GM20431 (cell line): Measurements from ENCODE around the gene KPNB1.
"Not testable (repeated sequence)": the region's sequence is repeated elsewhere in the genome, so short reads cannot be mapped to it uniquely, and the experiment has no call there.

Experiments
- in situ Hi-C: fragments of 300-500 bp; cut with MseI, MboI; formaldehyde crosslinking; loops from one replicate; pipeline ENCODE4 v1.15.0; 2020; ENCODE audit warnings: low sequenced_read_pairs; ENCODE audit not compliant: unreplicated experiment

The KPNB1 gene

DNA sequence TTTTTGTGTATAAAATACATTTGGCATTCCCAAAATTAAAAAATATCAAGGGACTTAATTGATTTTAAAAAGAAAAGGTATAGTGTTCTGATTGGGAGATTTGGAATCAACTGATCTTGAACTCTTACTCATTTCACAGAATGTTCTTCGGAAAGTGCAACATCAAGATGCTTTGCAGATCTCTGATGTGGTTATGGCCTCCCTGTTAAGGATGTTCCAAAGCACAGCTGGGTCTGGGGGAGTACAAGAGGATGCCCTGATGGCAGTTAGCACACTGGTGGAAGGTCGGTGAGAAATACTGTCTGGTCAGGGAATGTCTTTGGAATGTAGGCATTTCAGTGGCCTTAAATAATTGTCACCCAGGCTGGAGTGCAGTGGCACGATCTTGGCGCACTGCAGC is 24.8 kb downstream of the KPNB1 start:
- in situ Hi-C loops: no loop called here

DNA sequence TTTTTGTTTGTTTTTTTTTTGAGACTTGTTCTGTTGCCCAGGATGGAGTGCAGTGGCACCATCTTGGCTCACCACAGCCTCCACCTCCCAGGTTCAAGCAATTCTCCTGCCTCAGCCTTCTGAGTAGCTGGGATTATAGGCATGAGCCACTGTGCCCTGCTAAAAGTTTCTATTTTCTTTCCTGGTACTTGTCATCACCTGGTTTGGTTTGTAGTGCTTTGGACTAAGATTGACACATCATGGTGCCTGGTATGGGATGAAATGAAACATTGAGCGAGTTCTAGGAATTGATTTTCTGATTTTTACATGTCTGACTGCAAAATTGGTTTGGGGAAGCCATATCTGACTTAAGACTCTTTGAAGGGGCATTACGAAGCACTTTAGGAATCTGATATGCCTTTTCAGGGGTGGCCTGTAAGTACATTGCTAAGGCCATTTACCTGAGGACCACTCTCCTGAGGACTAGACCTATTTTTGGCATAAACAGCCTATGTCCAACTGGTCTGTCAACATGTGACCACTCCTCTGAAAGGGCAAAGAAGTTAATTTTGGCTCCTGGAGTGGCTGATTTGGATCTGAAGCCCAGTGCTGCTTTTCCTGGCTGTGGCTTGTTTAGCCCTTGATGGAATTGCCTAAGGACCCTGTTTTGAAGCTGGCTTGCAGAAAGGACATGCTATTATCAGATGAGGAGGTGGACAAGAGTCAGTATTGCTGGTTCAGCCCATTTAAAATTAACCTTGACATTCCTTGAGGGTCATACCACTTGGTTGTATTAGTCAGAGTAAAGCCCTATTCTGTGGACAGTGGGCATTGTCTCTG is 25.9 kb downstream of the KPNB1 start:
- in situ Hi-C loops: no loop called here

DNA sequence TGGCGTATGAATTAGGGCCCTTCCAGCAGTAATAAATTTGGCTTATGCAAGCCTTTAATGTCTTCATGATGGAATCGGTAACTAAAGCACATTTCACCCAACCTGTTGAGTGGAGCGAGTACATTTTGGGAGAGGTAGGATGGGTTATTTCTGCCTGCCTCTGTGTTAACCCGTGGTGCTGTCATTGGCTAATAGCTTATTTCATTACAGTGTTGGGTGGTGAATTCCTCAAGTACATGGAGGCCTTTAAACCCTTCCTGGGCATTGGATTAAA is 26.4 kb downstream of the KPNB1 start:
- in situ Hi-C loops: no loop called here

DNA sequence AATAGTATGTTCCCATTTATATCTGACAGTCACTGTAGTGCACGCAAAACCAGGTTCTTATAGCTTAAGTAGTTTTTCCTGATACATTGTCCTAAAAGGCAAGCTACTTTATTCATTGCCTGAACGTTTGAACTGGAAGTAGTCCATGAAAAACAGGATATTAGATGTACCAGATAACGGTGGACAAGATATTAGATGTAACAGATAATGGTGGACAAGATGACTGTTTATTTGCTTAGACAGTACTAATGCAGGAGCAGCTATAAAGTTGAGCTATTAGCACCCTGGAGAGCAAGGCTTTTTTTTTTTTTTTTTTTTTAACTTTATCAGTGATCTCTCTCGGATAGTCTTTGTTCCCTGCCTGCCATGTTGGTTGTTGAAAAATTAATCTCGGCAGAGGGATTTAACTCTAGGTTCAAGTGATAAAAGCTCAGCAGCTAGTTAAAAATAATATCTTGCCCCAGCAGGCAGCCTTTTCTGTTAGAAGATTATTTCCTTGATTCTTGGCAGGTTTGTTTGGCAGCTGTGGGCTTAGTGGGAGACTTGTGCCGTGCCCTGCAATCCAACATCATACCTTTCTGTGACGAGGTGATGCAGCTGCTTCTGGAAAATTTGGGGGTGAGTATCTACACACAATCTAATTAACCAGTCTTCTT is 26.9 kb downstream of the KPNB1 start:
- in situ Hi-C loops: no loop called here

DNA sequence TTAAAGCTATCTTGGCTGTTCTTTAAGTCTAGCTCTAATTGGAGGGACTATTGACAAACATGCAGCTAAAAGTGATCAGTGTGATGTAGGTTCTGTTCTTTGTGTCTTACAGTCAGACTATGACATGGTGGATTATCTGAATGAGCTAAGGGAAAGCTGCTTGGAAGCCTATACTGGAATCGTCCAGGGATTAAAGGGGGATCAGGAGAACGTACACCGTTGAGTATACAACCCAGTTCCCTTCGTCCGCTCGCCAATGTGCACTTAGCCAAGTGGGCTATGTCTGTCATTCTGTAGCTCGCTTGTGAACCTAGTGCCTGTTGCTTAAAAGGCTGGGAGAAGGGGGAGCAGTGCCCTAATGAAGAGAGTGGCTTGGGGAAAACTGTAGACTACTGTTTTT is 28.5 kb downstream of the KPNB1 start:
- in situ Hi-C loops: no loop called here

DNA sequence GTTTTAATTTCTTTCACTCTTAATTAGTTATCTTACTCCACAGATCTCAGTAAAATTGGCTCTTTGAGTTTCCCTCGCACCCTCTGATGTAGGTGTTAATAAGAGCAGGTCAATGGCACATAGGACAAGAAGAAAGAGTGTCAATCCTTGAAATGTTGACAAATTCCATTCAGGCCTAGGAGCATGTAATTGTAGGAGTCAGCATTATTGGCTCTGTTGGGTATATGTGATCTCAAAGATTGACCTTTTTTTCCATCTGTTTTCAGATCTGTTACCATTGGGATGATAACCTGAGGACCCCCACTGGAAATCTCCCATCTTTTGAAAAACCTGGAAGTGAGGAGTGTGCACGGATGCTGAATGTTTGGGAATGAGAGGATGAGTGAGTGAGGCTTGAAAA is 32.4 kb downstream of the KPNB1 start:
- in situ Hi-C loops: no loop called here

DNA sequence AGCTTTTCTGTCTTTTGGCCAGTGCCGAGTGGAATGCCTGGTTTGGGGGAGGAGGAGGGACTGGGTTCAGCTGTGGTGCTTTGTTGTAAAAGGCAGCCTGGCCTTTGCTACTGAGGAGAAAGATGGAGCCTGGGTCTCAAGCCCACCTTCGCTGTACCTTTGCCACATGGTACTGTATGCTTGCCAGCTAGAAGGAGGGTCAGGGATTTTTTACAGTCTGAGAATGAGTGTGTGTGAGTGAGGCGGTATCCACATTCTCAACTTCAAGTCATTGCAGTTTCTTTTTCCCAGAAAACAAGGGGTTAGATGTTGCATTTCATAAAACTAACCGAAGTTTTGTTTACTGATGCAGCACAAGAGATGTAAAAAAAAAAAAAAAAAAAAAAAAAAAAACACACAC is 33.0 kb downstream of the KPNB1 start:
- in situ Hi-C loops: not testable (repeated sequence)

DNA sequence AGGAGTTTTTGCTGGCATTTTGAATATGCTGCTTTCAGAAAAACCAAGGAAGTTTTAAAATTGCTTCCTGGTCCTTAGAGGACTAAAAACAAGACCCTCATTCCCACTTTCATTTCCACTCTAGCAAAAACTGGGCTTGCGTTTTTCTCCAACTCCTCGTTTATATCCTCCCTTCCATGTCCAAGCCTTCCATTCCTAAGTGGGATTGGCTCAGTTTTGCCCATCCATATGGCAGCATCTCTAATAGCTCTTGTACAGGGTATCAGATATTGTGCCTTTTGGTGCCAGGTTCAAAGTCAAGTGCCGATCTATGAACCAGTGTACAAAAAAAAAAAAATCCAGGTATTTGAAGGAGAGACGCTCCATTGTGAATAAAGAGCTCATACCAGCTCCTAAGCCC is 34.3 kb downstream of the KPNB1 start:
- in situ Hi-C loops: no loop called here

DNA sequence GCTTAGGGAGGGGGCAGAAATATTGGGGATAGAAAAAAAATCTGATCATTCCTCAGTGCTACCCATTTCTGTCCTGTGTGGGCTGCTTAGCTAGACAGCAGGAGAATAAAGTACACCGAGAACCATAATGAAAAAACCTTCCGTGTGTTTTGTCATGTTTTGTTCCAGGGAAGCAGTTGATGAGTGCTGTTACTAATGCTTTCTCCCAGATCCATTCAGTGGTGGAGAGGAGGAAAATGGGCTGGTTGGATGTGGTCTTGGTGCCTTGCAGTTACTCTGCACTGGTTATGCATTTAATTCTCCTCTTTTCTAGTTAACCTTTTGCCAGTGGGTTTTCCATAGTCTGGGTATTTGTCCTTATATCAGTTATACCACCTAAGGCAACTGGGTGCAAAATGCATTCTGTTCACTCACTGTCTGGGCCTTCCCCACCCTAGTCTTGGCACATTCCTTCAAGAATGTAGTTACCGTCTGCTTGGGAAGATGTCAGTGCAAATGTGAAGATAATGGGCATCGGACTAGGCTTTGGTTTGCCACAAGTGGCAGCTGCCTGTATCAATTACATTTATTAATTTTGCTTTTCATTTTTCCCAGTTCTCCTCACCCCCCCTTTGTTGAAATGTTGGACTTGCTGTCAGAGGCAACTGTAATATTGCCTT is 34.9 kb downstream of the KPNB1 start:
- in situ Hi-C loops: no loop called here

DNA sequence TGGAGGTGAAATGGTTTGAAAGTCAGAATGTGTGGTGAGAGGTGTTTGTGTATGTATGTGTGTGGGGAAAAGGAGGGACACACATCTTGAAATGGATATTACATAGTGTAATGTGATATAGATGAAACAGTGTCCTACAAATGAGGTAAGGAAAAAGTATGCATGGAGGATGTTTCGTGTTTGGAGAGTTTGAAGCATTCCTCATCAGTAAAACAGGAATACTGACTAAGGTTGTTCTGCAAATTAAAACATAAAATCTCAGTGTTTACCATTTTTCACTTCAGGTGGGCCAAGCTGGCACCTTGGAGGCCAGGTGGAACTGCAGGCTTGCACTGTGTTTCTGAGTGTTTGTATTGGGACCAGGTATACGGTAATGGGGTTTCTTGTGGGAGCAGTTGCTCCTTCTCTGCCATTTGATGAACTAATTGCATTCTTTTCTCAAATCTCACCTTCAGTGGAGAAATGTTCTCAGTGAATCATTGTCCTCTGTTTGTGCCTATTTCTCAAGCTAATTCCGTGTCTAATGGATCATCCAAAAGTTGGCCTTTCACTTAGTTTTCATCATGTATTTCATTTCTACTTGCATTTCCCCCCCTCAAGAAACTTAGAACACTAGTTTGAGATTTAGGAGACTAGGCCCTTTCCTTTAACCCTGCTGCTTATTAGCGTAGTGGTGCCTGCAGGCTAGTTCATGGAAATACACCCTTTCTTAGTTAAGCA is 36.0 kb downstream of the KPNB1 start:
- in situ Hi-C loops: no loop called here

DNA sequence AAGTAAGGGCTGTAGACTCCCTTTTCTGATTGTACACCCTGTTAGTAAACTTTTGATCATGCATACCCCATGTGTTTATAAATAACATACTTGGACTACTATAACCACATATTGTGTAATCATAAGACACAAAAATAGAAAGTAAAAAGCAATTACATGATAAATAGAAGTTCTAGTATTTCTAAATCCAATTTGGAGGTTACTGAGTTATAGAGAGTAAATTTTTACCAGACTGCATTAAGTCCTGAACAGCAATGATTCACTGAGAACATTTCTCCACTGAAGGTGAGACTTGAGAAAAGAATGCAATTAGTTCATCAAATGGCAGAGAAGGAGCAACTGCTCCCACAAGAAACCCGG is 36.5 kb downstream of the KPNB1 start:
- in situ Hi-C loops: no loop called here

DNA sequence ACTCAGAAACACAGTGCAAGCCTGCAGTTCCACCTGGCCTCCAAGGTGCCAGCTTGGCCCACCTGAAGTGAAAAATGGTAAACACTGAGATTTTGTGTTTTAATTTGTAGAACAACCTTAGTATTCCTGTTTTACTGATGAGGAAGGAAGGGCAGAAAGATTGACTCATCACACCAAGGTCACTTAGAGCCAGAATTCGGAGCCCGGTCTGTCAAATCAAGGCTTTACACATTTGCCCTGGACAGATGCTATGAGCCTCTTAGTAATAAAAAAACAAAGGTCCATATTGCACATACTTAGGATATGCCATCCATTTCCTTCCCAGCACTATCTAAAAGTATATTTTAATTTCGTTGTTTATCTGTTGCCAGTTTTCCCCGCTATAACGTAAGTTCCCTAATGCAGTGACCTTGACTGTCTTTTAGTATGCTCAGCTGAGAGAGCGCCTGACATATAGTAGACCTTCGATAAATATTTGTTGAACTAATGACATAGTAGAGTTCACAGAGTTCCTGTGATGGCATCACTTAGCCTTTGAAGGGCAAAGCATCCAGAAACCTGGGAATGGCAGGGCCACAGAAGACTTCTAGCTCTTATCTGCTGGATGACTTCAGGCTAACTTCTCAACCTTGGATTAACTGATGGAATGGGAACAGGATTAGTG is 37.1 kb downstream of the KPNB1 start:
- in situ Hi-C loops: no loop called here

DNA sequence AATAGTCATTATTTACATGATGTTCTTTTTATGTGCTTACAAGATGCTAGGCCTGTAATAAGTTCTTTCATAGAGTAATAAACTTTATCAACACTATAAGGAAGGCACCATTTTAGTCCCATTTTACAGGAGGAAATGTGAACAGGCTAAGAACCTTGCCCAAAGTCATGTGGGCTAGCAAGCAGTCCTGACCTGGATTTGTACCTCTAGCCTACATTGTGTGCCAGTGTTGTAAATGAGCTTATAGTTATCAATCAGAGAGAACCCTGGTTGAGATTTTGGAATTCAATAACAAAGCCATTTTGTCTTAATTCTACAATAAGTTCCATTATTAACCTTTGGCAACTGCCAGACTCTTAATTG is 37.6 kb downstream of the KPNB1 start:
- in situ Hi-C loops: no loop called here

DNA sequence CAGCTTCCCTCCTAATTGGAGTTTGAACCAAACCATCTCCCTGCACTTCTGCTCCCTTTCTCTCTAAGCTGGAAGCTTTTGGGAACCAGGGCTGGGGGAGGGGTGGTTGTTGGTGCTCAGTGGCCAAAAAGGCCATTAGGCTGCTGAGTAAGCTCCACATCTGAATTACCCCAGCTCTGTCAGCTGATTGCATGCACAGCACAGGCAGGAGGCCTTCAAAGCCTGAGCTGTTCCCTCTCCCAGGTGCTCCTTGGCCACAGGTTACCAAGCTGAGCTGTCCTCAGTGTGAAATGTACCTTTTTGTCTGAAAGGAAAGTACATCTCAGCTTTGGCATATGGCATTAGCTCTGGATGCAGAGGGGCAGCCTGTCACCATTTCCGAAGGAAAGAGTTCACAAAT is 38.0 kb downstream of the KPNB1 start:
- in situ Hi-C loops: no loop called here

DNA sequence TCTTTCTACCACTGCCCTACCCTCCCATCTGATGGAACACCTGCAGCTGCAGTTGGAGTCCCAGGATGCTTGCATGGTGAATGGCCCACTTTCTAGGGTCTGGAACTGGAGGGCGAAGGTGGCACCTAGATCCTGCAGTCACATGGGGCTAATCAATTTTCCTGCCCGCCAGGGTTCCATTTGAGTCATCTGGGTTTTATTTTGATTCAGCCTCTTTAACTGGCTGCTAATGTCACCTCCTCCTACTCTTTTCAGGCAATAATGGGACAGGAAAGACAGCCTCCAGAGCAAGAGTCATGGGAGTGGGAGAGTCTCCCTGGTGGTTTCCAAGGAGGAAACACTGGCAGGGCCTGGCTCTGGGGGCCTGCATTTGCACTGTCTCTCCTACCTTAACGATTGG is 40.4 kb downstream of the KPNB1 start:
- in situ Hi-C loops: no loop called here

DNA sequence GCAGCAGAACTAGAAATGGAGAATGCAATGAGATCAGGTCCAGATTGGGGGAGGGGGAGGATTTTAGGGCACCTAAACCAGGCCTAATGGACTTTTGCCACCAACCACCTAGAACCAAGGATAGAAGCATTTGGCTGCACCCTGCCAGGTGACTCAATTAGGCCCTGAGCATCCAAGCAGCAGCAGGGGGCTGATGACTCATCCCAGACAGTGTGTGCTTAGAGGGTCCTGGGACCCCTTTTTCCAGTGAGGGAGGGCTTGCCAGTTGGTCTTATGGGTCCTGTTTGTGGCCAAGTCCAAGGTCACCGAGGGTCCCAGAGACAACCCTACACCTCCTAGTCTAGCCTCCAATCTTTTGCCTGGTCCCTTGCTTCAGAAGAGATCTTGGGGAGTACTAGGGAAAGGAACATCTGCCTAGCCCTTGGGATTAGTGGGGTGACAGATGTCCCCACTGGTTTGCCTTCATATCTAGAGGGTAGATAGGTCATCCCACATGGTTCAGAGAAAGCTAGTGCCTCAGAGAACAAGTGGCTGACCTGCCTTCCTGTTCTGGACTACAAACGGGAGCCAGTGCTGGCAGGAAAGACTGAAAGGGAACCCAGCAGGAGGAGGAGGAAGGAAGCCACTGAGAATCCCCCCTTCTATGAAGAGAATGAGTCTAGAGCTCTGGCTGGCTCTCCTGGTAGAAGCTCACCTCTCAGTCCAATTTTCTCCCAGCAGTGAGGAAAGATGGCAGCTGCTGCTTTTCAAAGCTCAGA is 42.6 kb downstream of the KPNB1 start:
- in situ Hi-C loops: no loop called here

DNA sequence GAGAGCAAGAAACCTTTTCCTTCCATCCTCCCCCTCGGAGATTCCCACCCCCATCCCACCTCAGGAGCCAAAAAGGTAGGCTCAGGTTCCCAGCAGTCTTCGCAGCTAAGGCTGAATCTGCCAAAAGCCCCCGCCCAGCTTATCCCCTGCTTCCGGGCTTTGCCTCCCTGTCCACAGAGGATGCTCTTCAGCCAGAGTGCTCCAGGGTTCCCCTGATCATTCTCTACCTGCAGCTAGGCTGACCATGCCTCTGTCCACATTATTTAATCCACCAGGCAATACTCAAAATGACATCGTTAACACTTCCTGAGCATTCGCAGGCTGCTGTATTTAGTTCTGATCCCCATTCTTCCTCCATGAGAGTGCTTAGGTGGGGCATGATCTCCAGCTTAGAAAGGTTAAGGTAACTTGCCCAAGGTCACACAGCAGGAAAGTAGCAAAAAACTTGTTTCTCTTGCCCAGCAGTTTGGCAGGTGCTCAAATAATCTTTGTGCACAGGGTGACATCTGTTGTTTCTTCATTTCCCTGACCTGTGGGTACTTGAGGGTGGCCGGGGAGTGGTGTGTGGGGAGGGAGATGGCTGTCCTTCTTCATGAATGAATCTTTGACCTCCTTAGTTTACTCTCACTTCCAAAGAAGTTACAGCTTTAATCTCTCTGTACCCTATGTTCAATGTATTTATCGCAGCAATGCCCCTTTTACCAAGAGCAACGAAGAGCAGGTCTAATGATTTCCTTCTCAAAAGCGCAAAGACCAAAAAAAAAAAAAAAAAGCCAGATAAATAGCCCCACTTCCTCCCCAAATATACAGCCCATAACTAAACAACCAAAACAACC is 43.4 kb downstream of the KPNB1 start:
- in situ Hi-C loops: no loop called here

DNA sequence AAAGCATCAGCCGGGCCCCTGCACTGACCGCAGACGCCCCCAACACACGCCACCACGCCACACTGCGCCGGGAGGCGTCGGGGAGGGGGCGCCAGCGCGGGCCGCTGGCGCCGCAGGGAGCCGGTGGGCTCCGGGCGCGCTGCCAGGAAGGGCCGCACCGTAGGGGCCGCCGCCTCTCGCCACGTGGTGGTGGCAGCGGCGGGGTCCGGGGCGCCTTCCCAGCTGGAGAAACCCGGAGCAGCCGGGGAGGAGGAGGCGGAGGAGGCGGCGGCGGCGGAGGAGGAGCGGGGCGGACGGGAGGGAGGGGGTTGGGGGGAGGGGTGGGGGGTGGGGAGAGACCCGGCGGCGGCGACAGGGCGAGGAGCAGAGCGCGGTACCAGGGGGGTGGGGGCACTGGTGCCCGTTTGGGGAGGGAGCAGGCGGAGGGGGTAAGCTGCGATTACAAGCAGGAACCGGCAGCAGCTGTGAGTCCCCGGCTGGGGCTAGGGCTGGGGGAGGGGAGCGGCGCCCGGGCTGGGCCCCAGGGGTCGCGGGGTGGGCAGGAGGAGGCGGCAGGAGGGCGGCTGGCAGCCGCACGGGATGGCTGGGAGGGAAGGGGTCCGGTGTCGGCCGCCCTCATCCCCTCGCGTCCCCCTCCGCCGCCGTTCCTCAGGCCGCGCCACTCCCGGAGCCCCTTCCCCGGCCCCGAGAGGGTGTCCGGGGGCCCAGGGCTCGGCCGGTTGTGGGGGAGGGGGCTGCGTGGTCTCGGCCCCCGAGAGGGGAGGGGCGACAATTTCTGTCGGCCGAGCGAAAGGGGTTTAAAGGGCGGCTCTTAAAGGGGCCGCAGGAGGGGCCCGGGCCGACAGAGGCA is 44.2 kb downstream of the KPNB1 start, which contains the start of gene TBKBP1:
Gene TBKBP1 (plus strand): TSS at position 431 of the 850 bp plus-strand sequence. CDS start 1,952 bp downstream, outside the sequence.
- in situ Hi-C loops: no loop called here
